HS-5 (cell line): ENCODE data around the gene CCDC57.

Experiments used
- DNase-seq: peaks from one replicate; pipeline ENCODE4 v3.0.0-alpha.2; 2012; ENCODE audit warnings: low read depth

The CCDC57 gene

DNA sequence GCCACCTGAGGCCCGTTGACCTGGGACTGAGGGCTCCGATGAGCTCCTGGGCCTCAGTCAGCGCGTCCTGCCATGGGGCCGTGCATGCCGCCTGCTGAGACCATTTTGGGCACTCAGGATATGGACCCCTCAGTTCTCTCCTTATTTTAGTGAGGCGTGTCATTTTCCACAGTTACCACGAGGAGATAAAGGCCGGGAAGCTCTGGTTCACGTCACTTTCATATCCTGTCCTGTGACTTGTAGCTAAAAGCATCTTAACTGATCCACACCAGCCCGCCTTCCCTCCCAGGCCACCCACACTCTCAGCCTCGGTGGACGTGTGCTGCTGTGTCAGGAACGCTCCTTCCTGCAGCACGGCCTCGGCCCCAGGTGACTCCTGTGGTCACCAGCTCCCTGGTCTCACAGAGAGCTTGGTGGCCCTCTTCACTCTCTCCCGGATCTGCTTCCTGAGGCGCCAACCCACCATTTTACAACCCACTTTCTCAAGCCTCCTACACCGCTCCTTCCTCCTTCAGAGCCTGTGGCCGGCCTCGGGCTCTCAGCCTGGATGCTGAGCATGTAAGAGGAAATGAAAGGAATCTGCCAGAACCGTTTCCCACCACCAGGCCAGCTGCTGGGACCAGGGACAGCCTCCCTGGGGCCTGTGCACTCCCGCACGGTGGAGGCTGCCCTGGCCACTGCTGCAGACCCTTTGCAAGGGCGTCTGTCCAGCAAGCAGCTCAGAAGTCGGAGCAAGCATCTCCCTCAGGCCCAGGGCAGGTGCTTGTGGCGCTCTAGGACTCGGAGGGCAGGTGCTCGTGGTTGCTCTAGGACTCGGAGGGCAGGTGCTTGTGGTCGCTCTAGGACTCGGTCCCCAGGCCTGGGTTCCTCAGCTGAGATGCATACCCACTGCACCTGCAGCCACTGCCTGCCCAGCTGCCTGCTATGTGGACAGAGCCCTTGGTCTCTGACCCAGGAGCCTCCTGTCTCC is 90.7 kb downstream of the CCDC57 start:
- no peak for DNase-seq

- DNase-seq: no peak
These were observed 91.4 kb downstream of the CCDC57 start for GRCh38 chr17:82121246-82121645.

- no peak for DNase-seq
These were observed 92.5 kb downstream of the CCDC57 start for GRCh38 chr17:82120148-82120547.

DNA sequence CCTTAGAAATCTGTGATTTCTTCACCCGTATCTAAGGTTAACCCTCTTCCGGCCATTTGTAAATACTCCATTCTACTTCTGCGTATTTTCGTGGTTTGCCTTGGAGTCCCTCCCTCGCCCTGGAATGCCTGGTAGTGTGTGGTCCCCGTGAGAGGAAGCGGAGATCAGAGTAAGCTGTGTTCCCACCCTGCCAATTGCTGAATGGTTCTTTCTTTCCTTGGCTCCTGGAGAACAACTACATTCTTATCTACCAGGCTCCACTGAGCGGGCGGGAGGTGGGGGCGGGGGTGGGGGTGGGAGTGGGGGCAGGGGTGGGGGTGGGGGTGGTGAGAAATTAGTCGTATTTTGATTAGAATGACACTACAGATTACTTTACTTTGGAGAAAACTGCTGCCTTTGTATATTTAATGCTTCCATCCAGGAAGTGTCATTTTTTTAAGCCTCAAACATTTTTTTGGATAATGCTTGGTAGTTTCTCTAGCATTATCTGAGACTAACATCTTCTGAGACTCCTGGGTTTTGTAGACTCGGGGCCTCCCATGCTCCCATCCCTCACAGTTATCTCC is 93.7 kb downstream of the CCDC57 start:
- DNase-seq: no peak

GRCh38 chr17:82118168-82118814 is 94.4 kb downstream of the CCDC57 start:
- DNase-seq: no peak

GRCh38 chr17:82117139-82118090 is 95.2 kb downstream of the CCDC57 start:
- no peak for DNase-seq

GRCh38 chr17:82116246-82116645 is 96.4 kb downstream of the CCDC57 start:
- DNase-seq: no peak

DNA sequence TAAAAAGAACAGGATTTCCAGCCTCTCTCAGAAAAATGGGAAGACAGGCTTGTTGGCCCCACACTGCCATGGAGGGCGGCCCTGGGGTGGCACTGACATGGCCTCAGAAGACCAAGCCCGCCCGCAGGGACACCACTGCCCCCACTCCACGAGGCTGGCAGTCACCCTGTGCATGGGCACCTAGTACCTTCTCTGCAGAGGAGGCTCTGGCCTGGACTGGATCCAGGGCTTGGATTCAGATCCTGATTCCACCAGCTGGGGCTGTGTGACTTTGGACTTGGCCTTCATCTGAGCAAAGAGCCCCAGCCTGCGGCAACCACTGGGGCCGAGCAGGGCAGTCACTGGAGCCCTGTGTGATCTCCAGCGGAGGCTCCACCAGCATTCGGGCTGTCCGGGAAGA is 97.8 kb downstream of the CCDC57 start:
- DNase-seq: no peak

GRCh38 chr17:82114447-82114846 is 98.2 kb downstream of the CCDC57 start:
- no peak for DNase-seq

DNA sequence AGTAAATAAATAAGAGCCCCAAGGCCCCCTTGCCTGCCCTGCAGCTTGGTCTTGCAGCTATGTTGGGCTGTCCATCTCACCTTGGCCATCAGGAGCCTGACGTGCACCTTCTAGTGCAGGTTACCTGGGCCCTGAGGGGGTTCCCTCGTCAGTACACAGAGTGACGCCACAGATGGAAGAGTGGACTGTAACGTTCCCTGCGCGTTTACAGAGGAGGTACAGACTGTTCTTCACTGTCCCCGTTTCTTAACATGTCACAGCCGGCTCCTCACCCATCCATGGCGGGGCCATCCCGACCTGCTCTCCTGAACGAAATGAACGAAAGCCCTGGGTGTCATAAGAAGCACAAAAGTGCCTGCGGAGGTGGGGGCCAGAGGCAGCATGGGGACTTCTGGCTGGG is 98.7 kb downstream of the CCDC57 start:
- no peak for DNase-seq

DNA sequence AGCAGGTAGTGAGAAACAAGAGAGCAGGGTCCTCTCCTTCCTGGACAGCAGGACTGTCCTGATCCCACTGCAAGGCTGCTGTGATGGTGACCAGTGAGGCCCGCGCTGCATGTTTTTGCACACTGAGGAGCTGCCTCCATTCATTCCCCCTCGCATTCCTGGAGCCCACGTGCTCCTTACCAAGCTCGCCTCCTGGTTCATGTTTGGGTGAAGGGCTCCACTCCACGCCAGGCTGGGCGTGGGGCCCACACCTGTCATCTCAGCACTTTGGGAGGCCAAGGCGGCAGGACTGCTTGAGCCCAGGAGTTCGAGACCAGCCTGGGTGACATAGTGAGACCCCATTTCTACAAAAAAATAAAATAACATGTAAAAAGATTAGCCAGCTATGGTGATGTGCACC is 99.2 kb downstream of the CCDC57 start:
- DNase-seq: no peak

DNA sequence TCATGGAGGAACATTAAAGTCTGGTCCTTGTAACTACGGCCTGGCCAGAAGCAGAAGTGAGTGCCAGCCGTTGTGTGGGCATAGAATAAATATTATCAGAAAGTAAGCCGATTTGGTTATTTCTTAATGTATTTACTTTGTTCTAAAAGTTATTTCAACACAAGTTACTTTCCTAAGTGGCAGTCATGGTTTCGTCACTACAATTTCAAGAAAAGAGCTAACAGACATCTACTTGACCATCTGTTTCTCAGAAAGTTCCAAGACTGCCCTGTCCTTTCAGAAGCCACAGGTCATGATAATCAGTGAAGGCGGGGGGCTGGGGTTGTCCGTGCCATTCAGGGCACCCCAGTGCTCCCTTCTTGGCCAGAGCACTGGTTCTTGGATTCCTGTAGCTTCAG is 99.7 kb downstream of the CCDC57 start:
- no peak for DNase-seq

GRCh38 chr17:82112181-82112913 is 100.3 kb downstream of the CCDC57 start:
- no peak for DNase-seq

GRCh38 chr17:82110298-82110697 is 102.3 kb downstream of the CCDC57 start:
- no peak for DNase-seq

GRCh38 chr17:82108961-82109475 is 103.6 kb downstream of the CCDC57 start:
- no peak for DNase-seq

GRCh38 chr17:82108496-82108945 is 104.1 kb downstream of the CCDC57 start:
- DNase-seq: no peak

GRCh38 chr17:82108038-82108437 is 104.6 kb downstream of the CCDC57 start:
- DNase-seq: no peak

GRCh38 chr17:82107341-82107860 is 105.2 kb downstream of the CCDC57 start:
- no peak for DNase-seq

DNA sequence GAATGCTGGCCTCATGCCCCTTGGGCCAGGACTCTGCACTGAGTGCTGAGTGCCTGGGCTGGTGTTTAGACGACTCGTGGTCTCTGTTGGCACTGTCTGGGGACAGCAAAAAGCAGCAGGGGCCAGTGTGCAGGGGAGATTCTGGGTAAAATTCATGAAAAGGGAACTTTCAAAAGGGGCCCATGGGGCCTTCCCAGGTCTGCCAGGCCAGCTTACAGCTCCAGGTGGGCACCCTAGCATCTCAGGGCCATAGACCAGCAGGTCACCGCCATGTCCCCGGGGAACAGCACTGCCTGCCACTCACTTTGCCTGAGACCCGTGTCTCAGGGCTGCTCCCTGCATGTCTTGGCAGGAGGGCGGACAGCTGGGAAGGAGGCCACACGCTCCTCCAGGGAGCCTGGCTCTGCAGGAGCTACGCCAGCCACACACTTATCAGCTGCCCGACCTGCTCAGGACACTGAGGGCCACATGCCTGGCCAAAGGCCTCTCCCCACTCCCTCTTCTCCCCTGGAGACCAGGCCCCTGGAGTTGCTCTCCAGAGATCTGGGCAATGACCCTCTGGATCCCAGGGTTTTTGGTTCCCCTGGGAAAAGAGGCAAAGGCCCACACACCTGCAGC is 105.8 kb downstream of the CCDC57 start:
- no peak for DNase-seq
